IMR-90 (cell line): ENCODE data around the gene CCDC33. TPM values are rescaled to one million over a fixed set of nuclear protein-coding genes. Genes with fewer than 3 reads are reported as not detected.

Source experiments
- ATAC-seq: fragments of 200-7000 bp; cut with Tn5 transposase; 2 replicates; pipeline ENCODE4 v1.9.1; 2020; ENCODE audit warnings: low read depth, mild to moderate bottlenecking, moderate library complexity
- BruUV-seq: library from RNA; stranded (reverse); fragments of 400-500 nt; replicated peaks from 2 replicates; lab custom pipeline; 2021; lab: Mats Ljungman, UMichigan
- CTCF ChIA-PET: fragments of 300-600 bp; formaldehyde crosslinking; extraction: SDS; loops from one replicate; lab custom pipeline; 2021; ENCODE audit warnings: antibody characterized with exemption; lab: Yijun Ruan, JAX
- POLR2A ChIA-PET: fragments of 300-600 bp; sonication (Branson Sonifier 250); formaldehyde crosslinking; loops from one replicate; lab custom pipeline; 2022; ENCODE audit warnings: antibody characterized with exemption; ENCODE audit not compliant: unreplicated experiment; lab: Charles Lee
- DNase-seq: peaks from one replicate; pipeline ENCODE4 v3.0.0; 2013
- H2AFZ ChIP-seq: replicated peaks from 2 replicates; pipeline ENCODE3; 2013; ENCODE audit warnings: low read length, mild to moderate bottlenecking; ENCODE audit not compliant: poor library complexity
- H2AK5ac ChIP-seq: 2 replicates; pipeline ENCODE4 v1.6.1; 2013; ENCODE audit warnings: low read depth, low read length, inconsistent platforms
- H2AK9ac ChIP-seq: replicated peaks from 2 replicates; pipeline ENCODE3; 2013; ENCODE audit warnings: mild to moderate bottlenecking, low read depth, low read length, moderate library complexity; ENCODE audit not compliant: poor library complexity
- H2BK120ac ChIP-seq: 2 replicates; pipeline ENCODE4 v1.6.1; 2013; ENCODE audit warnings: low read depth, low read length, inconsistent platforms
- H2BK15ac ChIP-seq: 3 replicates; pipeline ENCODE4 v1.6.1; 2013; ENCODE audit warnings: low read depth, low read length, inconsistent platforms
- H2BK20ac ChIP-seq: 2 replicates; pipeline ENCODE4 v1.6.1; 2013; ENCODE audit warnings: low read depth, mild to moderate bottlenecking, inconsistent platforms, low read length, moderate library complexity
- H2BK5ac ChIP-seq: 2 replicates; pipeline ENCODE4 v1.6.1; 2013; ENCODE audit warnings: mild to moderate bottlenecking, low read depth, low read length, inconsistent platforms; ENCODE audit not compliant: poor library complexity, severe bottlenecking
- H3K14ac ChIP-seq: replicated peaks from 2 replicates; pipeline ENCODE4 v1.6.1; 2013; ENCODE audit warnings: low read depth, low read length, inconsistent platforms
- H3K18ac ChIP-seq: 2 replicates; pipeline ENCODE4 v1.6.1; 2013; ENCODE audit warnings: low read depth, low read length, control low read depth
- H3K23ac ChIP-seq: 2 replicates; pipeline ENCODE4 v1.6.1; 2013; ENCODE audit warnings: low read depth, low read length, inconsistent platforms
- H3K27ac ChIP-seq: 2 replicates; pipeline ENCODE4 v1.5.1; 2013; ENCODE audit warnings: mild to moderate bottlenecking, control low read depth, low read length; ENCODE audit not compliant: insufficient read depth
- H3K27me3 ChIP-seq: 2 replicates; pipeline ENCODE4 v1.6.1; 2013; ENCODE audit warnings: low read length; ENCODE audit not compliant: control insufficient read depth, insufficient read depth
- H3K36me3 ChIP-seq: 2 replicates; pipeline ENCODE4 v1.6.1; 2013; ENCODE audit warnings: low read length, mixed read lengths; ENCODE audit not compliant: control insufficient read depth, insufficient read depth
- H3K4ac ChIP-seq: 2 replicates; pipeline ENCODE4 v1.6.1; 2013; ENCODE audit warnings: low read depth, low read length, inconsistent platforms
- H3K4me1 ChIP-seq: 2 replicates; pipeline ENCODE4 v1.6.1; 2013; ENCODE audit warnings: low read length, mixed read lengths; ENCODE audit not compliant: control insufficient read depth, insufficient read depth
- H3K4me2 ChIP-seq: 2 replicates; pipeline ENCODE4 v1.6.1; 2013; ENCODE audit warnings: low read depth, mild to moderate bottlenecking, control low read depth, low read length, moderate library complexity
- H3K4me3 ChIP-seq: 2 replicates; pipeline ENCODE4 v1.5.1; 2013; ENCODE audit warnings: low read depth, mild to moderate bottlenecking, control low read depth, low read length, moderate library complexity; ENCODE audit not compliant: insufficient read depth
- H3K56ac ChIP-seq: 2 replicates; pipeline ENCODE4 v1.6.1; 2013; ENCODE audit warnings: low read length, inconsistent platforms; ENCODE audit not compliant: insufficient read depth; ENCODE audit errors: extremely low read depth
- H3K79me1 ChIP-seq, 2 experiments: 2 replicates each; pipeline ENCODE4 v1.6.1; 2013; ENCODE audit warnings: low read length in 2 of 2, inconsistent platforms in 1 of 2, low read depth in 1 of 2
- H3K9ac ChIP-seq: 2 replicates; pipeline ENCODE4 v1.6.1; 2013; ENCODE audit warnings: low read depth, low read length, control low read depth
- H3K9me1 ChIP-seq: 2 replicates; pipeline ENCODE4 v1.6.1; 2013; ENCODE audit warnings: low read length, inconsistent platforms; ENCODE audit not compliant: insufficient read depth
- H3K9me3 ChIP-seq: 2 replicates; pipeline ENCODE4 v1.6.1; 2013; ENCODE audit warnings: low read length; ENCODE audit not compliant: control insufficient read depth, insufficient read depth
- H4K20me1 ChIP-seq: 2 replicates; pipeline ENCODE4 v1.6.1; 2013; ENCODE audit warnings: low read length, inconsistent platforms; ENCODE audit not compliant: insufficient read depth
- H4K5ac ChIP-seq: 2 replicates; pipeline ENCODE4 v1.6.1; 2013; ENCODE audit warnings: mild to moderate bottlenecking, low read depth, low read length, control low read depth
- H4K8ac ChIP-seq, 2 experiments: 2 replicates each; pipeline ENCODE4 v1.6.1; 2013; ENCODE audit warnings: low read depth in 2 of 2, low read length in 2 of 2, control low read depth in 1 of 2, inconsistent platforms in 1 of 2
- H4K91ac ChIP-seq: 2 replicates; pipeline ENCODE4 v1.6.1; 2013; ENCODE audit warnings: low read depth, low read length, inconsistent platforms; ENCODE audit not compliant: insufficient read depth
- BHLHE40 ChIP-seq: fragments of 150-350 bp; IDR thresholded peaks from 2 replicates; pipeline ENCODE4 v1.6.1; 2016; ENCODE audit warnings: mild to moderate bottlenecking, low read depth, low read length
- CEBPB ChIP-seq: IDR thresholded peaks from 2 replicates; pipeline ENCODE4 v1.6.1; 2012; ENCODE audit warnings: low read depth, low read length, improper control_type of control experiment
- CHD1 ChIP-seq: IDR thresholded peaks from 2 replicates; pipeline ENCODE4 v1.6.1; 2012; ENCODE audit warnings: low read depth, low read length, improper control_type of control experiment
- CTCF ChIP-seq: conservative IDR thresholded peaks from 2 replicates; pipeline ENCODE4 v1.5.1; 2012; ENCODE audit warnings: mild to moderate bottlenecking, low read depth, low read length, improper control_type of control experiment
- FOS ChIP-seq: fragments of 150-350 bp; IDR thresholded peaks from 2 replicates; pipeline ENCODE4 v1.6.1; 2016; ENCODE audit warnings: low read depth, low read length
- MAFK ChIP-seq: IDR thresholded peaks from 2 replicates; pipeline ENCODE4 v1.6.1; 2012; ENCODE audit warnings: low read depth, low read length, improper control_type of control experiment
- MXI1 ChIP-seq: IDR thresholded peaks from 2 replicates; pipeline ENCODE4 v1.6.1; 2012; ENCODE audit warnings: low read depth, mild to moderate bottlenecking, low read length, moderate library complexity, borderline replicate concordance
- NFE2L2 ChIP-seq: fragments of 150-350 bp; IDR thresholded peaks from 2 replicates; pipeline ENCODE4 v1.6.1; 2016; ENCODE audit warnings: low read depth, mild to moderate bottlenecking, low read length
- POLR2A ChIP-seq: IDR thresholded peaks from 2 replicates; pipeline ENCODE4 v1.6.1; 2012; ENCODE audit warnings: mild to moderate bottlenecking, low read depth, low read length
- RCOR1 ChIP-seq: IDR thresholded peaks from 2 replicates; pipeline ENCODE4 v1.6.1; 2012; ENCODE audit warnings: mild to moderate bottlenecking, low read length, improper control_type of control experiment; ENCODE audit not compliant: insufficient replicate concordance
- RFX5 ChIP-seq: IDR thresholded peaks from 2 replicates; pipeline ENCODE4 v1.8.0; 2012; ENCODE audit warnings: low read depth, mild to moderate bottlenecking, low read length, moderate library complexity
- SMC3 ChIP-seq: fragments of 150-350 bp; IDR thresholded peaks from 2 replicates; pipeline ENCODE4 v1.6.1; 2016; ENCODE audit warnings: low read depth, mild to moderate bottlenecking, antibody characterized with exemption, low read length, moderate library complexity
- WGBS, 2 experiments: methylation state at CpG; one replicate each; pipeline versions ENCODE4 v1.1.5 to v1.1.7; 2013; ENCODE audit warnings: missing lambda C conversion rate in 2 of 2; ENCODE audit not compliant: insufficient read length in 1 of 2; ENCODE audit errors: extremely low coverage in 2 of 2; 5-methylcytosine and 5-hydroxymethylcytosine counted together
- dilution Hi-C: fragments of 300-500 bp; cut with HindIII; formaldehyde crosslinking; loops from one replicate; pipeline ENCODE4 v1.14.3; 2018; ENCODE audit warnings: low sequenced_read_pairs; ENCODE audit not compliant: unreplicated experiment
- in situ Hi-C: fragments of 300-500 bp; cut with MboI; formaldehyde crosslinking; loops from 3 replicates; pipeline ENCODE4 v1.14.3; 2019; ENCODE audit warnings: low sequenced_read_pairs, inconsistent platforms, mixed read lengths
- intact Hi-C: fragments of 100-400 bp; cut with micrococcal nuclease; formaldehyde crosslinking; loops from 2 replicates; pipeline ENCODE4 v1.10.0; 2022
- polyA plus RNA-seq, 3 experiments: library from polyadenylated mRNA; depleted of rRNA; stranded (reverse); fragments of >200 nt; gene quantifications; 2 replicates each; pipeline ENCODE4 v1.2.3, GENCODE V29; 2012; ENCODE audit warnings: low replicate concordance in 1 of 3
- total RNA-seq: library from RNA; depleted of rRNA; stranded (reverse); fragments of >200 nt; gene quantifications from 2 replicates; pipeline ENCODE4 v1.2.3, GENCODE V29; 2012
- TF ChIP-seq, protein P1 (sequence below): fragments of 150-350 bp; IDR thresholded peaks from 2 replicates; pipeline ENCODE4 v1.6.1; 2016; ENCODE audit warnings: low read depth, mild to moderate bottlenecking, low read length, moderate library complexity, borderline replicate concordance

CCDC33 gene
- total and polyA plus RNA-seq, 2 of the 4 experiments (the other 2 are of a cell fraction) = not detected

- WGBS, 2 experiments = 13% methylated on average over 1 of the region's 1 CpG; no CpG with 5 or more reads in 1 of the 2 experiments
- Histone ChIP-seq H2BK20ac (no peak overlapping the region), H2AK9ac (no peak overlapping the region), H3K27me3 (peaks cover 66% of the 10 kb centered on the region), H3K9ac (no peak overlapping the region), H4K8ac (no peak overlapping the region), H2AK5ac (no peak overlapping the region), H3K23ac (no peak overlapping the region), H3K4me2 (no peak overlapping the region), H4K91ac (no peak overlapping the region), H3K79me1 (no peaks in the 10 kb centered on the region), H4K20me1 (no peaks in the 10 kb centered on the region; the same call in 1 of the 2 replicates), H2AFZ (no peak overlapping the region), H2BK120ac (no peak overlapping the region), H2BK5ac (no peak overlapping the region), H4K5ac (no peak overlapping the region), H3K56ac (no peak overlapping the region), H3K14ac (no peak overlapping the region), H3K4me3 (no peak overlapping the region), H3K18ac (no peak overlapping the region), H3K36me3 (no peaks in the 10 kb centered on the region), H3K9me3 (no peaks in the 10 kb centered on the region), H3K27ac (no peak overlapping the region), H3K9me1 (no peaks in the 10 kb centered on the region), H3K4me1 (no peaks in the 10 kb centered on the region), H2BK15ac (no peak overlapping the region), H3K4ac (no peak overlapping the region)
- dilution Hi-C loops (no loop called here), in situ Hi-C loops (no loop called here), intact Hi-C loops (no loop called here)
- CTCF ChIA-PET = no interaction called here
- DNase-seq (no peak), ATAC-seq (no peak)
- no TSS peak for BruUV-seq
- TF ChIP-seq MXI1 = no peak
- TF ChIP-seq CTCF = no peak
- no peak for TF ChIP-seq NFE2L2
- no peak for TF ChIP-seq FOS
- no peak for TF ChIP-seq BHLHE40
- TF ChIP-seq POLR2A = no peak
- TF ChIP-seq, protein P1, sequence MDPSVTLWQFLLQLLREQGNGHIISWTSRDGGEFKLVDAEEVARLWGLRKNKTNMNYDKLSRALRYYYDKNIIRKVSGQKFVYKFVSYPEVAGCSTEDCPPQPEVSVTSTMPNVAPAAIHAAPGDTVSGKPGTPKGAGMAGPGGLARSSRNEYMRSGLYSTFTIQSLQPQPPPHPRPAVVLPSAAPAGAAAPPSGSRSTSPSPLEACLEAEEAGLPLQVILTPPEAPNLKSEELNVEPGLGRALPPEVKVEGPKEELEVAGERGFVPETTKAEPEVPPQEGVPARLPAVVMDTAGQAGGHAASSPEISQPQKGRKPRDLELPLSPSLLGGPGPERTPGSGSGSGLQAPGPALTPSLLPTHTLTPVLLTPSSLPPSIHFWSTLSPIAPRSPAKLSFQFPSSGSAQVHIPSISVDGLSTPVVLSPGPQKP = no peak
- TF ChIP-seq RCOR1 = no peak
- TF ChIP-seq RFX5 = no peak
- TF ChIP-seq CHD1 = no peak
- TF ChIP-seq CEBPB = no peak
- TF ChIP-seq SMC3 = no peak
- no peak for TF ChIP-seq MAFK
- POLR2A ChIA-PET = no interaction called here
Measured at GRCh38 chr15:74297887-74298286, 61.8 kb downstream of the CCDC33 start.
